HepG2 (cell line): ENCODE measurements around the gene SMC1B.

Experiments used
- CSRNP1 ChIP-seq: sonication (generic); formaldehyde crosslinking; IDR thresholded peaks from 2 replicates; pipeline ENCODE4 v1.8.1; 2023; ENCODE audit warnings: mild to moderate bottlenecking, missing genetic modification reagents
- CTCF ChIP-seq: sonication (generic); formaldehyde crosslinking; IDR thresholded peaks from 2 replicates; pipeline ENCODE4 v1.5.0; 2020; ENCODE audit warnings: mild to moderate bottlenecking, missing genetic modification reagents, moderate library complexity
- ZNF296 ChIP-seq: sonication (generic); formaldehyde crosslinking; conservative IDR thresholded peaks from 2 replicates; pipeline ENCODE4 v1.5.0; 2020; ENCODE audit warnings: mild to moderate bottlenecking, missing genetic modification reagents
- ZNF781 ChIP-seq: sonication (generic); formaldehyde crosslinking; IDR thresholded peaks from 2 replicates; pipeline ENCODE4 v1.5.1; 2020; ENCODE audit warnings: borderline replicate concordance, mild to moderate bottlenecking, missing genetic modification reagents; ENCODE audit errors: not compliant biosample characterization

GRCh38 chr22:45453764-45454163 is 40.4 kb upstream of the SMC1B start:
- TF ChIP-seq ZNF781 (CRISPR knock-in tag) (no peak), ZNF296 (no peak), CSRNP1 (no peak), CTCF (CRISPR knock-in tag) (no peak)
